K562 (cell line): ENCODE results near the gene SRGAP3. TPM values are rescaled to one million over a fixed set of nuclear protein-coding genes. Genes with fewer than 3 reads are reported as not detected.

Experiments
- ATAC-seq: fragments of 200-7000 bp; cut with Tn5 transposase; 3 replicates; pipeline ENCODE4 v1.9.1; 2020; ENCODE audit warnings: moderate library complexity
- BruUV-seq: library from RNA; stranded (reverse); fragments of 400-500 nt; replicated peaks from 2 replicates; lab custom pipeline; 2021; lab: Mats Ljungman, UMichigan
- CTCF ChIA-PET: fragments of 300-600 bp; formaldehyde crosslinking; extraction: SDS; loops from one replicate; lab custom pipeline; 2021; ENCODE audit warnings: low intra/inter-chr PET ratio; lab: Yijun Ruan, JAX
- POLR2A ChIA-PET: fragments of 300-600, 350-650 bp; sonication (Branson Sonifier 250); formaldehyde crosslinking; extraction: SDS; loops from one replicate; lab custom pipeline; 2021; ENCODE audit warnings: antibody characterized with exemption, inconsistent platforms; lab: Yijun Ruan, JAX
- DNase-seq, 4 experiments: peaks; one replicate each; pipeline versions ENCODE4 v3.0.0 to v3.0.0-alpha.2; 2011 to 2018; ENCODE audit warnings: low spot score in 3 of 4, mixed read lengths in 3 of 4; ENCODE audit errors: extremely low read depth in 1 of 4
- FAIRE-seq: peaks from 2 replicates; lab custom pipeline; 2011; peaks lifted over from hg19 to GRCh38; lab: Jason Lieb, UNC
- H2AFZ ChIP-seq: 2 replicates; pipeline ENCODE4 v1.6.0; 2011; ENCODE audit warnings: low read depth, low read length, control low read depth, inconsistent platforms
- H3K27ac ChIP-seq: fragments of 200-600 bp; 3 replicates; pipeline ENCODE4 v1.8.0; 2011; ENCODE audit warnings: low read depth, mild to moderate bottlenecking, control low read depth, inconsistent platforms, low read length, moderate library complexity, mixed read lengths; ENCODE audit errors: extremely low read depth
- H3K27me3 ChIP-seq, 2 experiments: fragments of 300-600 bp in 1 of 2; 2 replicates in 1 of 2; 3 replicates in 1 of 2; pipeline versions ENCODE4 v1.6.0 to v1.8.0; 2011; ENCODE audit warnings: inconsistent platforms in 2 of 2, low read length in 2 of 2, mild to moderate bottlenecking in 1 of 2, mixed read lengths in 1 of 2, moderate library complexity in 1 of 2; ENCODE audit not compliant: control insufficient read depth in 2 of 2, insufficient read depth in 2 of 2
- H3K36me3 ChIP-seq: fragments of 300-600 bp; 3 replicates; pipeline ENCODE4 v1.8.0; 2011; ENCODE audit warnings: mild to moderate bottlenecking, low read length, inconsistent platforms; ENCODE audit not compliant: control insufficient read depth, insufficient read depth
- H3K4me1 ChIP-seq, 2 experiments: fragments of 200-600 bp in 1 of 2; replicated peaks in 1 of 2; 2 replicates in 1 of 2; 3 replicates in 1 of 2; pipeline versions ENCODE4 v1.5.1 to v1.8.0; 2011; ENCODE audit warnings: inconsistent platforms in 2 of 2, low read length in 2 of 2, mild to moderate bottlenecking in 1 of 2, mixed read lengths in 1 of 2, moderate library complexity in 1 of 2; ENCODE audit not compliant: control insufficient read depth in 2 of 2, insufficient read depth in 2 of 2
- H3K4me2 ChIP-seq: 2 replicates; pipeline ENCODE4 v1.6.1; 2011; ENCODE audit warnings: low read length, control low read depth, inconsistent platforms, mixed read lengths; ENCODE audit not compliant: insufficient read depth
- H3K4me3 ChIP-seq: fragments of 200-600 bp; sonication (generic), shearing (Covaris generic); 2 replicates; pipeline ENCODE4 v1.5.1; 2016; ENCODE audit warnings: control low read depth, inconsistent platforms
- H3K79me2 ChIP-seq: fragments of 200-600 bp; 3 replicates; pipeline ENCODE4 v1.8.0; 2011; ENCODE audit warnings: low read length, inconsistent platforms; ENCODE audit not compliant: control insufficient read depth, insufficient read depth
- H3K9ac ChIP-seq, 2 experiments: 2 replicates each; pipeline versions ENCODE4 v1.6.0 to v1.6.1; 2011; ENCODE audit warnings: low read depth in 2 of 2, low read length in 2 of 2, control low read depth in 1 of 2, inconsistent platforms in 1 of 2, mild to moderate bottlenecking in 1 of 2, mixed read lengths in 1 of 2; ENCODE audit not compliant: insufficient read depth in 1 of 2
- H3K9me1 ChIP-seq: one replicate; pipeline ENCODE4 v1.6.0; 2011; ENCODE audit warnings: inconsistent platforms, mild to moderate bottlenecking, low read length, moderate library complexity; ENCODE audit not compliant: control insufficient read depth, insufficient read depth
- H3K9me3 ChIP-seq: replicated peaks from 2 replicates; pipeline ENCODE4 v1.5.1; 2011; ENCODE audit warnings: low read depth, low read length, inconsistent platforms; ENCODE audit not compliant: control insufficient read depth, insufficient read depth
- H4K20me1 ChIP-seq: replicated peaks from 2 replicates; pipeline ENCODE4 v1.6.1; 2011; ENCODE audit warnings: low read length, inconsistent platforms, mixed read lengths; ENCODE audit not compliant: control insufficient read depth, insufficient read depth
- BRD9 ChIP-seq: fragments of 450-650 bp; IDR thresholded peaks from 2 replicates; pipeline ENCODE4 v1.6.1; 2018; ENCODE audit warnings: low read depth; ENCODE audit not compliant: partially characterized antibody
- EHMT2 ChIP-seq: fragments of 450-650 bp; IDR thresholded peaks from 2 replicates; pipeline ENCODE4 v1.6.1; 2018; ENCODE audit warnings: antibody characterized with exemption
- ESRRA ChIP-seq: fragments of 450-650 bp; IDR thresholded peaks from 2 replicates; pipeline ENCODE4 v1.6.1; 2014; ENCODE audit warnings: low read depth, mild to moderate bottlenecking, moderate library complexity, borderline replicate concordance
- HDAC2 ChIP-seq: fragments of 450-650 bp; IDR thresholded peaks from 2 replicates; pipeline ENCODE4 v1.6.1; 2016; ENCODE audit warnings: mild to moderate bottlenecking
- HDAC3 ChIP-seq: fragments of 450-650 bp; IDR thresholded peaks from 2 replicates; pipeline ENCODE4 v1.6.1; 2018; ENCODE audit warnings: borderline replicate concordance, mild to moderate bottlenecking, moderate library complexity; ENCODE audit not compliant: partially characterized antibody
- NFXL1 ChIP-seq: fragments of 450-650 bp; formaldehyde crosslinking; IDR thresholded peaks from 2 replicates; pipeline ENCODE4 v1.4.0; 2021; ENCODE audit warnings: mild to moderate bottlenecking
- NR3C1 ChIP-seq: sonication (generic); formaldehyde crosslinking; IDR thresholded peaks from 2 replicates; pipeline ENCODE4 v1.8.1; 2022; ENCODE audit warnings: missing genetic modification reagents
- PTRF ChIP-seq: fragments of 450-650 bp; IDR thresholded peaks from 2 replicates; pipeline ENCODE4 v1.6.1; 2016; ENCODE audit warnings: mild to moderate bottlenecking, missing genetic modification characterization, missing compliant biosample characterization
- RBFOX2 ChIP-seq: fragments of 200-400 bp; formaldehyde crosslinking; IDR thresholded peaks from 2 replicates; pipeline ENCODE4 v1.6.1; 2017; ENCODE audit warnings: low read depth, mild to moderate bottlenecking, low read length, moderate library complexity
- TBL1XR1 ChIP-seq, 2 experiments: IDR thresholded peaks; 2 replicates each; pipeline ENCODE4 v1.6.1; 2012; ENCODE audit warnings: improper control_type of control experiment in 2 of 2, low read length in 2 of 2, mild to moderate bottlenecking in 1 of 2
- YBX1 ChIP-seq: fragments of 450-650 bp; IDR thresholded peaks from 2 replicates; pipeline ENCODE4 v1.7.1; 2016; ENCODE audit warnings: mild to moderate bottlenecking
- ZNF12 ChIP-seq: sonication (generic); formaldehyde crosslinking; IDR thresholded peaks from 2 replicates; pipeline ENCODE4 v1.4.0; 2020; ENCODE audit warnings: mild to moderate bottlenecking, missing genetic modification reagents
- ZNF217 ChIP-seq: sonication (generic); formaldehyde crosslinking; IDR thresholded peaks from 2 replicates; pipeline ENCODE4 v1.8.0; 2022; ENCODE audit warnings: mild to moderate bottlenecking, missing genetic modification reagents
- ZNF24 ChIP-seq: fragments of 450-650 bp; IDR thresholded peaks from 2 replicates; pipeline ENCODE4 v1.6.1; 2016
- ZNF561 ChIP-seq: fragments of 450-650 bp; formaldehyde crosslinking; conservative IDR thresholded peaks from 2 replicates; pipeline ENCODE4 v1.4.0; 2020; ENCODE audit warnings: mild to moderate bottlenecking, moderate library complexity
- WGBS: fragments of 100-300 bp; shearing (Covaris generic); methylation state at CpG from one replicate; pipeline ENCODE4 v1.1.6; 2016; ENCODE audit warnings: low coverage, mixed read lengths; ENCODE audit not compliant: insufficient coverage; ENCODE audit errors: missing lambda C conversion rate; 5-methylcytosine and 5-hydroxymethylcytosine counted together
- in situ Hi-C: fragments of 300-500 bp; cut with MboI; formaldehyde crosslinking; loops from 4 replicates; pipeline ENCODE4 v1.15.0; 2018; ENCODE audit warnings: inconsistent platforms, mixed read lengths
- intact Hi-C: fragments of 100-400 bp; cut with micrococcal nuclease; formaldehyde crosslinking; loops from 2 replicates; pipeline ENCODE4 v1.14.2; 2022
- polyA plus RNA-seq, 8 experiments: library from polyadenylated mRNA; depleted of rRNA in 4 of 8; stranded (reverse) in 5 of 8; unstranded in 3 of 8; fragments of >200 nt; fragmentation: Nextera tagmentation in 2 of 8; fragmentation: Illumina TruSeq in 1 of 8; extraction: Ambion mirVana in 2 of 8; extraction: Trizol in 1 of 8; gene quantifications; 2 replicates each; pipeline versions ENCODE4 v1.2.1 to v1.2.3, GENCODE V29; 2011 to 2014; ENCODE audit warnings: inconsistent platforms in 1 of 8, missing spikeins in 1 of 8
- total RNA-seq, 7 experiments: library from RNA; depleted of rRNA in 6 of 7; stranded (reverse); fragments of >200 nt in 6 of 7; fragmentation: Illumina TruSeq in 2 of 7; extraction: Trizol in 2 of 7; gene quantifications; 2 replicates each; pipeline versions ENCODE4 v1.2.1 to v1.2.3, GENCODE V29; 2011 to 2021; ENCODE audit warnings: low replicate concordance in 1 of 7
- TF ChIP-seq, protein P1 (sequence below): fragments of 450-650 bp; IDR thresholded peaks from 2 replicates; pipeline ENCODE4 v1.7.1; 2018; ENCODE audit warnings: mild to moderate bottlenecking, low read depth; ENCODE audit not compliant: partially characterized antibody
- TF ChIP-seq, protein P2 (sequence below): fragments of 450-650 bp; IDR thresholded peaks from 2 replicates; pipeline ENCODE4 v1.6.1; 2017; ENCODE audit warnings: antibody characterized with exemption
- TF ChIP-seq, protein P3 (sequence below): fragments of 250-450 bp; sonication (Bioruptor Pico); IDR thresholded peaks from 2 replicates; pipeline ENCODE4 v1.4.0; 2020; ENCODE audit warnings: mild to moderate bottlenecking, moderate library complexity, borderline replicate concordance

SRGAP3 gene
- total and polyA plus RNA-seq, 9 of the 15 experiments (the other 6 are each of a cell fraction or from before 2014, with no cell fraction given) = 0.11 to 0.85 (median 0.35) TPM; not detected in 2

DNA sequence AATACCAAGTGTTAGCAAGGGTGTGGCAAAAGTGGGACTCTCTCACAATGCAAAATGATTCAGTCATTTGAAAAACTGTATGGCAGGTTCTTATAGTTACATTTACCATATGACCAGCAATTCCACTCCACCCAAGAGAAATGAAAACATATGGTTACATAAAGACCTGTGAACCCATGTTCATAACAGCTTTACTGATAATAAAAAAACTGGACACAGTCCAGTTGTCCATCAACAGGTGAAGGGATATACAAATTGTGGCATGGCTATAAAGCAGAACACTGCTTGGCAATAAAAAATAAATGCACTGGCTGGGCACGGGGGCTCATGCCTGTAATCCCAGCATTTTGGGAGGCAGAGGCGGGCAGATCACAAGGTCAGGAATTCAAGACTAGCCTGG, 316.9 kb downstream of the SRGAP3 start:
- 88% methylated on average over 2 of the region's 2 CpGs for WGBS
- no peaks in the 10 kb centered on the region; the same call in 2 of the 3 replicates for H3K79me2 ChIP-seq
- no peak for FAIRE-seq
- H3K9me1 ChIP-seq = no peaks in the 10 kb centered on the region
- POLR2A ChIA-PET = no interaction called here
- H4K20me1 ChIP-seq = no peaks in the 10 kb centered on the region
- H3K4me3 ChIP-seq = no peak overlapping the region
- H3K27ac ChIP-seq = no peak overlapping the region
- no TSS peak for BruUV-seq
- H3K36me3 ChIP-seq = peaks cover 53% of the 10 kb centered on the region
- no peak overlapping the region for H3K4me2 ChIP-seq
- H3K9me3 ChIP-seq = no peaks in the 10 kb centered on the region
- H3K4me1 ChIP-seq = no peaks in the 10 kb centered on the region
- TF ChIP-seq HDAC3 = no peak
- TF ChIP-seq RBFOX2 = no peak
- TF ChIP-seq, protein P1, sequence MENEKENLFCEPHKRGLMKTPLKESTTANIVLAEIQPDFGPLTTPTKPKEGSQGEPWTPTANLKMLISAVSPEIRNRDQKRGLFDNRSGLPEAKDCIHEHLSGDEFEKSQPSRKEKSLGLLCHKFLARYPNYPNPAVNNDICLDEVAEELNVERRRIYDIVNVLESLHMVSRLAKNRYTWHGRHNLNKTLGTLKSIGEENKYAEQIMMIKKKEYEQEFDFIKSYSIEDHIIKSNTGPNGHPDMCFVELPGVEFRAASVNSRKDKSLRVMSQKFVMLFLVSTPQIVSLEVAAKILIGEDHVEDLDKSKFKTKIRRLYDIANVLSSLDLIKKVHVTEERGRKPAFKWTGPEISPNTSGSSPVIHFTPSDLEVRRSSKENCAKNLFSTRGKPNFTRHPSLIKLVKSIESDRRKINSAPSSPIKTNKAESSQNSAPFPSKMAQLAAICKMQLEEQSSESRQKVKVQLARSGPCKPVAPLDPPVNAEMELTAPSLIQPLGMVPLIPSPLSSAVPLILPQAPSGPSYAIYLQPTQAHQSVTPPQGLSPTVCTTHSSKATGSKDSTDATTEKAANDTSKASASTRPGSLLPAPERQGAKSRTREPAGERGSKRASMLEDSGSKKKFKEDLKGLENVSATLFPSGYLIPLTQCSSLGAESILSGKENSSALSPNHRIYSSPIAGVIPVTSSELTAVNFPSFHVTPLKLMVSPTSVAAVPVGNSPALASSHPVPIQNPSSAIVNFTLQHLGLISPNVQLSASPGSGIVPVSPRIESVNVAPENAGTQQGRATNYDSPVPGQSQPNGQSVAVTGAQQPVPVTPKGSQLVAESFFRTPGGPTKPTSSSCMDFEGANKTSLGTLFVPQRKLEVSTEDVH = no peak
- no peak for TF ChIP-seq EHMT2
- TF ChIP-seq PTRF = no peak
- TF ChIP-seq, protein P2, sequence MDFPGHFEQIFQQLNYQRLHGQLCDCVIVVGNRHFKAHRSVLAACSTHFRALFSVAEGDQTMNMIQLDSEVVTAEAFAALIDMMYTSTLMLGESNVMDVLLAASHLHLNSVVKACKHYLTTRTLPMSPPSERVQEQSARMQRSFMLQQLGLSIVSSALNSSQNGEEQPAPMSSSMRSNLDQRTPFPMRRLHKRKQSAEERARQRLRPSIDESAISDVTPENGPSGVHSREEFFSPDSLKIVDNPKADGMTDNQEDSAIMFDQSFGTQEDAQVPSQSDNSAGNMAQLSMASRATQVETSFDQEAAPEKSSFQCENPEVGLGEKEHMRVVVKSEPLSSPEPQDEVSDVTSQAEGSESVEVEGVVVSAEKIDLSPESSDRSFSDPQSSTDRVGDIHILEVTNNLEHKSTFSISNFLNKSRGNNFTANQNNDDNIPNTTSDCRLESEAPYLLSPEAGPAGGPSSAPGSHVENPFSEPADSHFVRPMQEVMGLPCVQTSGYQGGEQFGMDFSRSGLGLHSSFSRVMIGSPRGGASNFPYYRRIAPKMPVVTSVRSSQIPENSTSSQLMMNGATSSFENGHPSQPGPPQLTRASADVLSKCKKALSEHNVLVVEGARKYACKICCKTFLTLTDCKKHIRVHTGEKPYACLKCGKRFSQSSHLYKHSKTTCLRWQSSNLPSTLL = no peak
- no peak for TF ChIP-seq NR3C1 (CRISPR knock-in tag)
- TF ChIP-seq YBX1 = no peak
- no peak for TF ChIP-seq NFXL1 (CRISPR knock-in tag)
- TF ChIP-seq, protein P3, sequence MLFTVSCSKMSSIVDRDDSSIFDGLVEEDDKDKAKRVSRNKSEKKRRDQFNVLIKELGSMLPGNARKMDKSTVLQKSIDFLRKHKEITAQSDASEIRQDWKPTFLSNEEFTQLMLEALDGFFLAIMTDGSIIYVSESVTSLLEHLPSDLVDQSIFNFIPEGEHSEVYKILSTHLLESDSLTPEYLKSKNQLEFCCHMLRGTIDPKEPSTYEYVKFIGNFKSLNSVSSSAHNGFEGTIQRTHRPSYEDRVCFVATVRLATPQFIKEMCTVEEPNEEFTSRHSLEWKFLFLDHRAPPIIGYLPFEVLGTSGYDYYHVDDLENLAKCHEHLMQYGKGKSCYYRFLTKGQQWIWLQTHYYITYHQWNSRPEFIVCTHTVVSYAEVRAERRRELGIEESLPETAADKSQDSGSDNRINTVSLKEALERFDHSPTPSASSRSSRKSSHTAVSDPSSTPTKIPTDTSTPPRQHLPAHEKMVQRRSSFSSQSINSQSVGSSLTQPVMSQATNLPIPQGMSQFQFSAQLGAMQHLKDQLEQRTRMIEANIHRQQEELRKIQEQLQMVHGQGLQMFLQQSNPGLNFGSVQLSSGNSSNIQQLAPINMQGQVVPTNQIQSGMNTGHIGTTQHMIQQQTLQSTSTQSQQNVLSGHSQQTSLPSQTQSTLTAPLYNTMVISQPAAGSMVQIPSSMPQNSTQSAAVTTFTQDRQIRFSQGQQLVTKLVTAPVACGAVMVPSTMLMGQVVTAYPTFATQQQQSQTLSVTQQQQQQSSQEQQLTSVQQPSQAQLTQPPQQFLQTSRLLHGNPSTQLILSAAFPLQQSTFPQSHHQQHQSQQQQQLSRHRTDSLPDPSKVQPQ = no peak
- TF ChIP-seq ZNF217 (CRISPR knock-in tag) = no peak
- no peak for TF ChIP-seq TBL1XR1 (IDR thresholded peaks at IDR 0.05; ENCODE audit: low read length in 2 of 2)
- no peak for TF ChIP-seq ZNF561 (CRISPR knock-in tag)
- TF ChIP-seq ZNF12 (CRISPR knock-in tag) = no peak
- no peak for TF ChIP-seq HDAC2
- no peak for TF ChIP-seq ESRRA
- TF ChIP-seq ZNF24 = no peak
- no peak for TF ChIP-seq BRD9
- no peak for ATAC-seq
- no peak overlapping the region for H2AFZ ChIP-seq
- H3K9ac ChIP-seq = no peak overlapping the region
- H3K27me3 ChIP-seq = no peaks in the 10 kb centered on the region
- DNase-seq = no peak
- intact Hi-C loops = no loop called here
- in situ Hi-C loops = no loop called here
- CTCF ChIA-PET = no interaction called here
